Measurements from ENCODE around the gene UGT2B15.

GRCh38 chr4:68700152-68700551, 29.7 kb upstream of the UGT2B15 start:
- TF ChIP-seq POLR2A (IDR thresholded peaks at IDR 0.05) (no peak), CTCF (IDR thresholded peaks at IDR 0.05) (no peak)
